AG09309 (cell line): ENCODE results near the gene RECQL5.
A peak's percentile ranks its signal among the peaks of the same experiment; 100 is the strongest.

Experiments
- DNase-seq: peaks from one replicate; pipeline ENCODE4 v3.0.0-alpha.2; 2010; ENCODE audit warnings: low read depth
- H3K4me3 ChIP-seq: 2 replicates; pipeline ENCODE4 v1.5.1; 2011; ENCODE audit warnings: mild to moderate bottlenecking, low read depth, low read length, moderate library complexity; ENCODE audit not compliant: control insufficient read depth
- CTCF ChIP-seq: IDR thresholded peaks from 2 replicates; pipeline ENCODE4 v1.5.1; 2011; ENCODE audit warnings: mild to moderate bottlenecking, low read depth, low read length, inconsistent platforms; ENCODE audit not compliant: insufficient read depth, control insufficient read depth; ENCODE audit errors: missing control alignments

RECQL5 gene

GRCh38 chr17:75622771-75623273 is 44.1 kb downstream of the RECQL5 start:
- H3K4me3 ChIP-seq = no peak overlapping the region
- DNase-seq = no peak
- no peak for TF ChIP-seq CTCF

GRCh38 chr17:75622076-75622475 is 44.9 kb downstream of the RECQL5 start:
- no peak overlapping the region for H3K4me3 ChIP-seq
- TF ChIP-seq CTCF = no peak
- DNase-seq = no peak

- no peak for DNase-seq
- TF ChIP-seq CTCF = no peak
- H3K4me3 ChIP-seq = no peak overlapping the region
Measured at GRCh38 chr17:75621489-75621888, 45.5 kb downstream of the RECQL5 start.

- peak; percentile 73 for TF ChIP-seq CTCF
- no peak for DNase-seq
- no peak overlapping the region for H3K4me3 ChIP-seq
Measured at GRCh38 chr17:75619506-75620431, 47.2 kb downstream of the RECQL5 start.

- no peak for TF ChIP-seq CTCF
- no peak for DNase-seq
- H3K4me3 ChIP-seq = no peak overlapping the region
Measured at GRCh38 chr17:75617675-75618074, 49.3 kb downstream of the RECQL5 start.

GRCh38 chr17:75617218-75617617 is 49.7 kb downstream of the RECQL5 start:
- no peak for TF ChIP-seq CTCF
- no peak for DNase-seq
- no peak overlapping the region for H3K4me3 ChIP-seq
